Measurements from ENCODE around the gene THAP6. TPM values are rescaled to one million over a fixed set of nuclear protein-coding genes. Genes with fewer than 3 reads are reported as not detected.
A peak's percentile ranks its signal among the peaks of the same experiment; 100 is the strongest.
"Not testable (repeated sequence)": the region's sequence is repeated elsewhere in the genome, so short reads cannot be mapped to it uniquely, and the experiment has no call there.

Gene THAP6
- total RNA-seq, 1 experiment from 2014 or later: 11.7 TPM

DNA sequence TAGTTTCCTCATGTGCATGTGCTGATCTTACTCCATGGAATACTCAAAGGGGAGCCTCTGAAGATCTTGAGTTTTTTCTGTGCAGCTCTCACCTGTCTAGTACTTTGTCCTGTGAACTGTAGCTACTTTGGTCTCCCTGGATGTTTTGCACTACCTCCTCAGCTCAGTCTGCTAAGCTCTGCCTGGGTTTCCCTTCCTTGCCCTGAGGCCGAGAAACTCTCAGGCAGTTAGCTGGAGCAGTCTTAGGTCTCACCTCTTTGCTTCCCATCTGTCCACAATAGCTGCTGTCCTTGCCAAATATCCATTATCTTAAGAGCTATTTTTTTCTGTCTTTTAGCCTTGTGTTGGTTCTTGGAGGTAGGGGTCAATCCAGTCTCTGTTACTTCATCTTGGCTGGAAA is 11.6 kb downstream of the THAP6 start:
- no peak for DNase-seq (ENCODE audit: low spot score)

DNA sequence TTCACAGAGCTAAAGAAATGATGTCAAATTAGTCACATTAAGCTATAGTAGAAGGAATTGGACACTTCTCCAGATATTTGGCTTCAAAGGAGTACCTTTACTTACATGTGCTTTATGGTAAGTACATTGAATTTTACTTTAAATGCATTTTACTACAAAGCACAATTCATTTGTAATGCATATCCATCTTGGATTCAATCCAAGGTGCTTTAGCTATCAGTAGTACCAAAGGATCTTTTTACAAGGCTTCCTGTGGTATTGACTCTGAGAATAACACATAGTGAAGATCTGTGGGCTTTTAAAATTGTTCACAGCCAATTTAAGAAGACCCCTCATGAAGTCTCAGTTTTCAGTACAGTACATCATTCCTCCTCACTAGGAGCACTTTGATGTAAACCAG is 13.2 kb downstream of the THAP6 start:
- DNase-seq (ENCODE audit: low spot score): no peak

DNA sequence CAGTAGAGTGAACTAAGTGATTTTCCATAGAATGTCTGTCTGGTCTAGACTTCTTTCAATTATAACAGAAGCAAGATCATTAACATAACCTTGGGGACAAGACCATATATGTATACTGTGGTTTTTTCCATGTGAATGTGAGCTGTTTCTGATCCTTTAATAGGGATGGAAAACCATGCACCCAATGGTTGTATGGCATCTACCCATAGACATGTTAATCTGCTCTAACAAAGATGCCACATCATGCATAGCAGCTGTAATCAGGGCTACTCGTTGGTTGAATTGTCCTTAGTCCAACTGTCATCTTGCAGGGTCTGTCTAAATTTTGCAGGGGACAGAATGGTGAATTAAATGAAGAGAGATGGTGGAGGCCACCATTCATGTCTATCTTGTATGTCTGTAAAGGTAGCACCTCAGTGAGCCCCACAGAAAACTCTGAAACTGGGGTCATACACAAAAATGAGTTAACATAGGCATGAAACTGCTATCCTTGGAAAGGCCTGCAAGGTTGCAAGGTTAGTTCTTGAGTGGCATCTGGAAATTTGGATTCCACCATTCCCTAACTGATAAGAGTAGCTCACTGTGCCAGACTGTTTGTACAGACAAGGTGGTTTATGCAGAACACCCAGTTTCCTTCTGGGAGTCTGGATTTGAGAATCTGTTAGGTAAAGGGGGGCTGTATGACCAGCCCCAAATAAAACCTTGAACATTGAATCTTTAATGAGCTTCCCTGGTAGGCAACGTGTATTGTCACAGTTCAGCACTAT is 16.5 kb downstream of the THAP6 start:
- no peak for DNase-seq (ENCODE audit: low spot score)

DNA sequence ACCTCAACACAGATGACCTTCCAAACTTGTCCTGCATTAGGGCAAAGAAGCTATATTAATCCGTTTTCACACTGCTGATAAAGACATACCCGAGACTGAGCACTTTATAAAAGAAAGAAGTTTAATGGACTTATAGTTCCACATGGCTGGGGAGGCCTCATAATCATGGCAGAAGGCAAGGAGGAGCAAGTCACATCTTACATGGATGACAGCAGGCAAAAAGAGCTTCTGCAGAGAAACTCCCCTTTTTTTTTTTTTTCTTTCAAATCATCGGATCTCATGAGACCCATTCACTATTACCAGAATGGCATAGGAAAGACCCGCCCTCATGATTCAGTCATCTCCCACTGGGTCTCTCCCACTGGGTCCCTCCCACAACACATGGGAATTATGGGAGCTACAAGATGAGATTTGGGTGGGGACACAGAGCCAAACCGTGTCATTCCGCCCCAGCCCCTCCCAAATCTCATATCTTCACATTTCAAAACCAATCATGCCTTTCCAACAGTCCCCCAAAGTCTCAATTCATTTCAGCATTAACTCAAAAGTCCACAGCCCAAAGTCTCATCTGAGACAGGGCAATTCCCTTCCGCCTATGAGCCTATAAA is 17.4 kb downstream of the THAP6 start:
- DNase-seq (ENCODE audit: low spot score): not testable (repeated sequence)

DNA sequence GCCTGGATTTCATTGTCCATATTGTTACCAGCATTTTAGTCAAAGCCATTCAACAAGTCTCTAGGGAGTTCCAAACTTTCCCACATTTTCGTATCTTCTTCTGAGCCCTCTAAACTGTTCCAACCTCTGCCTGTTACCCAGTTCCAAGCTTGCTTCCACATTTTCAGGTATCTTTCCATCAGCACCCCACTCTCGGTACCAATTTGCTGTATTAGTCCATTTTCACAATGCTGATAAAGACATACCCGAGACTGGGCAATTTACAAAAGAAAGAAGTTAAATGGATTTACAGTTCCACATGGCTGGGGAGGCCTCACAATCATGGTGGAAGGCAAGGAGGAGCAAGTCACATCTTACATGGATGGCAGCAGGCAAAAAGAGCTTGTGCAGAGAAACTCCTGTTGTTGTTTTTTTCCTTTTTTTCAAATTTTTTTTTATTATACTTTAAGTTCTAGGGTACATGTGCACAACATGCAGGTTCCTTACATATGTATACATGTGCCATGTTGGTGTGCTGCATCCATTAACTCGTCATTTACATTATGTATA is 19.1 kb downstream of the THAP6 start:
- not testable (repeated sequence) for DNase-seq (ENCODE audit: low spot score)

DNA sequence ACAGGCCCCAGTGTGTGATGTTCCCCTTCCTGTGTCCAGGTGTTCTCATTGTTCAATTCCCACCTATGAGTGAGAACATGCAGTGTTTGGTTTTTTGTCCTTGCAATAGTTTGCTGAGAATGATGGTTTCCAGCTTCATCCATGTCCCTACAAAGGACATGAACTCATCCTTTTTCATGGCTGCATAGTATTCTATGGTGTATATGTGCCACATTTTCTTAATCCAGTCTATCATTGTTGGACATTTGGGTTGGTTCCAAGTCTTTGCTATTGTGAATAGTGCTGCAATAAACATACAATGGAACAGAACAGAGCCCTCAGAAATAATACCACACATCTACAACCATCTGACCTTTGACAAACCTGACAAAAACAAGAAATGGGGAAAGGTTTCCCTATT is 19.7 kb downstream of the THAP6 start:
- DNase-seq (ENCODE audit: low spot score): not testable (repeated sequence)

DNA sequence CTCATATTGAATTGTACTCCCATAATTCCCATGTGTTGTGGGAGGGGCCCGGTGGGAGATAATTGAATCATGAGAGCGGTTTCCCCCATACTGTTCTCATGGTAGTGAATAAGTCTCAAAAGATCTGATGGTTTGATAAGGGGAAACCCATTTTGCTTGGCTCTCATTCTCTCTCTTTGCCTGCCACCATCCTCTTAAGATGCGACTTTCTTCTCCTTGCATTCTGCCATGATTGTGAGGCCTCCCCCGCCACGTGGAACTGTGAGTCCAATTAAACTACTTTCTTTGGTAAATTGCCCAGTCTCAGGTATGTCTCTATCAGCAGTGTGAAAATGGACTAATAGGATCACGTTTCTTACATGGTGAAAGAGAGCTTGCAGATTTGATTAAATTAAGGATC is 23.0 kb downstream of the THAP6 start:
- DNase-seq (ENCODE audit: low spot score): not testable (repeated sequence)

DNA sequence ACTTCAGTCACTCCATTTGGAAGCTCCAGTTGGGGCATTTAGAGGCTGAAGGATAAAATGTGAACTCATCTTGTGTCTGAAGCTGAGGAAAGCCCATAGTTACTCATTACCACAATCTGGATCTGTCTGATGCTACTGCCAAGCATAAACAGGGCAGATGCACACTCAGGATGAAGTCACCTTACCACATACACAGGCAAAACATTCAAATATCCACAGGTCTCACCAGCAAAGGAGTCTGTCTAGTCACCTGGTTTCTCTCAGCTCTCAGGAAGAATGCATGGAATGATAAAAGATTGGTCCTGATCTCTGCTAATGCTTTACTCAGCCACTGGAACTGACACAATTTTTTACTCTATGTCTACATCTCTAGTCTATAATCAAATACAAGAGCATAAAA is 28.6 kb downstream of the THAP6 start:
- DNase-seq (ENCODE audit: low spot score): peak; percentile 36

DNA sequence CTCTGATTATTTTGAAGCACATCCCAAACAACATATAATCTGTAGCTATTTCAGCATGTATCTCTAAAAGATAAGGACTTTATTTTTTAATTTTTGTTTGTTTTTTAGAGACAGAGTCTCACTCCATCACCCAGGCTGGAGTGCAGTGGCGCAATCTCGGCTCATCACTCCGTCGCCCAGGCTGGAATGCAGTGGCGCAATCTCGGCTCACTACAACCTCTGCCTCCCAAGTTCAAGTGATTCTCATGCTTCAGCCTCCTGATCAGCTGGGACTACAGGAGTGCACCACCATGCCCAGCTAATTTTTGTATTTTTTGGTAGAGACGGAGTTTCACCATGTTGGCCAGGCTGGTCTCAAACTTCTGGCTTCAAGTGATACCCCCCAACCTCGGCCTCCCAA is 29.9 kb downstream of the THAP6 start:
- DNase-seq (ENCODE audit: low spot score): not testable (repeated sequence)

DNA sequence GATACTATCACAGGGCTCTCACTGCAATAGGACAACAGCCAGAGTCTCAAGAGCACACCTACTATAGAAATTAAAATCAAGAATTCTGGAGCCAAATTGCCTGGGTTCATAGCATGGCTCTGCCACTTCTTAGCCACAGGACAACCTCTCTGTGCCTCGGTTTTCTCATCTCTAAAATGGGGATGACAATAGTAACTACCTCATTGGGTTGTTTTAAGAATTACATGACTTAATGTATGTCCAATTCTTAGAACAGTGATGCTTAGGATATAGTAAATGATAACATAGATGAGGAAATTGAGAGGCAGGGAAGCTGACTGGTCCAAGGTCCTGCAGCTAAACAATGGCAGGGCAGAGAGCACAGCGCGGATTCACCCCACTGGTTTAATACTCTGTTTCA is 30.6 kb downstream of the THAP6 start:
- DNase-seq (ENCODE audit: low spot score): no peak

DNA sequence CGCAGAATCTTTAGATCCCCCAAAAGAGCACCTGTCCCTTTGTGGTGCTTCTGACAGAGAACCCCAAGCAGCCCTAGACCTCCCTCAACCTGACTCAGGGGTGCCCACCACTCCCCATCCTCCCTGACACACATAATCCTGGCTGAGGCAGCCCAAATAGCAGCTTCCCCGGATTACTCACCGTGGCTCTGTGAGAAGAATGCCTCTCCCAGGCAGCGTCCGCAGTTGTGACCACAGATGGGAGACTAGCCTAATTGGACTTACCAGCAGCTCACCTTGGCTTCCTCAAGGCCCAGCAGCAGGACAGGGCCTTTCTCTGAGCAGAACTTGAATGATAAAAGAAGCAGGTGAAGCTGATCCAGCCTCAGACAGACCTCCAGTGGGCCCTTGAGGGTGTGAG is 31.3 kb downstream of the THAP6 start:
- peak; percentile 15 for DNase-seq (ENCODE audit: low spot score)

DNA sequence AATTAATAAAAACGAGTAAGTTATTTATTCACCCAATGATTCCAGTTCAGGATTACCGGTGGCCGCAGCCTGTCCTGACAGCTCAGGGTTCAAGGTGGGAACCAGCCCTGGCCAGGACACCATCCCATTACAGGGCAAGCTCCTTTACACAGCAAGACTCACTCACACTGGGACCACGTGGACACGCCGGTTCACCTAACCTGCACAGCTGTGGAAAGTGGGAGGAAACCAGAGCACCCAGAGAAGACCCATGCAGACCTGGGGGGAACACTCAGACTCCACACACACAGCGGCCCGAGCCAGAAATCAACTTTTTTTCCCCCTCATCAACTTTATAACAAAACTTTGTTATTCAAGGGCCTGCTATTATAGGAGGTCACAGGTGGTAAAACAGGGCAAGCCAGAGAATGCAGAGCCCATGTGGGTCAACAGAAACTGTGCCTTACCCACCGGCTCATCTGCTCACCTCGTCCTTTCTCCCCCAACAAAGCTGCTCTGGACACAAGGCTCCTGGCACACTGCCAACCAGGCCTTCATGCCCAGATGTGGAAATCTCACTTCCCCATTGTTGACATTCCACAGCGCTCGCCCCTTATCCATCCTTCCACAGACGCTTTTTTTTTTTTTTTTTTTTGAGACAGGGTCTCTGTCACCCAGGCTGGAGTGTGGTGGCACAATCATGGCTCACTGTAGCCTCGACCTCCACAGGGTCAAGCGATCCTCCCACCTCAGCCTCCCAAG is 33.5 kb downstream of the THAP6 start:
- DNase-seq (ENCODE audit: low spot score): peak; percentile 17

DNA sequence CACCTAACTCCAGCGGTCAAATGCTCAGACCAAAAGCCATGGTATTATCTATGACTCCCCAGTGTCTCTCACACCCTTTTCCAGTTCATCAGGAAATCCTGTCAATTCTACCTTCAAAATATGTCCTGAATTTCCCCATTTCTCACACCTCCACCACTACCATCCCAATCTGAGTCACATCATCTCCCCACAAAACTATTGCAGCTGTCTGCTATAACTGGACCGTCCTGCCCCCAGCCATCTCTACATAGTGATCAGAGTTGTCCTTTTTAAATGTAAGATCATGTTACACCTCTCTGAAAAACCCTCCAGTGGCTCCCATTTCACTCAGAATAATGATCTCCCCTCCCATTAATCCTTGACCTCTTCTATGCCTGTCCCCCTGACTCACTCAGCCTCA is 34.7 kb downstream of the THAP6 start:
- DNase-seq (ENCODE audit: low spot score): no peak

DNA sequence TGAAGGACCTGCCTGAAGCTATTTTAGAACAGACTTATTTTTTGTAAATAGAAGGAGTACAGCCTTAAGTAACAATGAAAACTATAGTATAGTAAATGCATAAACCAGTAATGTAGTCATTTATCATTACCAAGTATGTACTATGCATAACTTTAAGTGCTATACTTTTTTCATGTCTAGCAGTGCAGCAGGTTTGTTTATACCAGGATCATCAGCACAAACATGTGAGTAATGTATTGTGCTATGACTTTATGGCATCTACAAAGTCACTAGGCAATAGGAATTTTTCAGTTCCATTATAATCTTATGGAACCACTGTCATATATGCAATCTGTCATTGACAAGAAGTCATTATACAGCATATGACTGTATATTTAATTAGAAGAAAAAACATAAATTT is 38.2 kb downstream of the THAP6 start:
- no peak for DNase-seq (ENCODE audit: low spot score)

DNA sequence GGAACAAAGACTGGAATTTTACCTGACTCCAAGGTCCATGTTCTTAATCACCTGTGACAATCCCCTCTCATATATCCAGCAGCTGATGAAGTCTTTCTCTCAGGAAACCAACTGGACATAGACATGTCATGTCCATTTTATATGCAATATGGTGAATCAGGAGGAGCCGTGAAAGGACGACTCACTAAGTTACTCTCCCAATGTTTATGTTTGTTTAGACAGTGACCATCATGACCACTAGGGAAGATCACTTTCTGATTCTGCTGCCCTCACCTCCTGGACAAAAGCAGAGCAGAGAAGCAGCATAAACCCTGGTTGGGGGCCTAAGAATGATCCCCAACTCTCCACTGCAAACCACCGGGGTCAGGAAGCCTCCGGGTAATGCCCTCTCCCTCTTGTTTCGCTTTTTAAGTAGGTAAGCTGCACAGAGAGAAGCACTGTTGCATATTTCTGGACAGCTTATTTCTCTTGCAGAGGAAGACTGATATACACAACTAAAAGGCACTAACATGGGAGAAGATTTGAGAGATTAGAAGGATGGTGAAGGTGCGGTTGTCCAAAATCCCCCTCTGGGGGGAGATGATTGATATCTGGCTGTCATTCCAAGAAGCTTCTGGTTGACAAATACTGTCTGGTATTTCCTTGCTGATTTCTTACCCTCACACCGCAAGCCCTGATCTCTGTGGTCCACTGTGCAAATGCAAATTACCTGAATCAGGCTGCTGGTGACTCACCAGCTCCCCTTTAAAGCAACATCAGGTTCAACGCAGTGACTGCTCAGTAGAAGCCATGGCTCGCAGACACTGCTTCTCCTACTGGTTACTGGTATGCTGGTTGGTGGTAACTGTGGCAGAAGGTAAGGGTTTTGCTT is 41.3 kb downstream of the THAP6 start, which contains the start of gene ODAPH:
ODAPH (plus strand) TSS at position 773 of the 871 bp plus-strand sequence; CDS start at position 790, 17 bp downstream.
- peak; percentile 57 for DNase-seq (ENCODE audit: low spot score)

DNA sequence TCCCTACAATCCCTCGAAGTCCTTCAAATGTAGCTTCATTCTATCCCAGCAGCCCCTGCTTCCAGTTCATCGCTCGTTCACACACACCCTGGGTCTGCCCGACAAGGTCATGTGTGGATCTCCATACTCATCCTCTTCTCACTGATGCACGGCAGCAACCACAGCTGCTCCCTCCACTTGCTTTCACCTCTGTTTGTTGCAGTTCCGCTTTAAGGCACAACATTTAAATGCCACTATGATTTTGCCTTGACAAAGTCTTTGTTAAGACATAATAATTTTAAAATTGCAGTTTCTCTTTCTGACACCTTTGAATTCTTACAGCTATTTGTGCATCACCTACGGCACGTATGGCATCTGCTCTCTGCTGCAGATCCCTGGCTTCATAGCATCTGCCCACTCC is 43.4 kb downstream of the THAP6 start:
- DNase-seq (ENCODE audit: low spot score): no peak

DNA sequence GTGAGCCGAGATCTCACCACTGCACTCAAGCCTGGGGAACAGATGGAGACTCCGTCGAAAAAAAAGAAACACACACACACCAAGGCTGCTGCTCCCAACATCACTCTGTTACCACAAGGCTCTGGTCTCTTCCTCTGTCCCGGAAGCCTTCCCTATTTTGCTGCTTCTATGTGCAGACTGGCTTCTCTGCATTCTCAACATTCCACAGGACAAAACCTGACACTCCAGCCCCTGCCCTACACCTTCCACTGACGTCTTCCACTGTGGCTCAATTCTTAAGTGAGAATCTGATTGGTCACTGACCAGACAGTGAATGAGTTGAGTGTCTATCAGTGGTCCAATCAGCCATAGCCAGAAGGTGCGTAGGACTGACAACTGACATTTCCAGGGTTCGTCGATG is 47.5 kb downstream of the THAP6 start:
- DNase-seq (ENCODE audit: low spot score): no peak

DNA sequence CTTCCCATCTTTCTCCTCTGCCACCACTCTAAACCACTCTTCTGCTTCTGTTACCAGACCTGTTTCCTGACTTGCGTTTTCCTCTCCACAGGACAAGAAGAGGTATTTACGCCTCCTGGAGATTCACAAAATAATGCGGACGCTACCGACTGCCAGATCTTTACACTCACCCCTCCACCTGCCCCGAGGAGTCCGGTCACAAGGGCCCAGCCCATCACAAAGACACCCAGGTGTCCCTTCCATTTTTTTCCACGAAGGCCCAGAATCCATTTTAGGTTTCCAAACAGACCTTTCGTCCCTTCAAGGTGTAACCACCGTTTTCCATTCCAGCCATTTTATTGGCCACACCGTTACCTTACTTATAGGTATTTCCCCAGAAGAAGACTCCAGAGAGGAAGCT is 49.8 kb downstream of the THAP6 start:
- DNase-seq (ENCODE audit: low spot score): no peak

DNA sequence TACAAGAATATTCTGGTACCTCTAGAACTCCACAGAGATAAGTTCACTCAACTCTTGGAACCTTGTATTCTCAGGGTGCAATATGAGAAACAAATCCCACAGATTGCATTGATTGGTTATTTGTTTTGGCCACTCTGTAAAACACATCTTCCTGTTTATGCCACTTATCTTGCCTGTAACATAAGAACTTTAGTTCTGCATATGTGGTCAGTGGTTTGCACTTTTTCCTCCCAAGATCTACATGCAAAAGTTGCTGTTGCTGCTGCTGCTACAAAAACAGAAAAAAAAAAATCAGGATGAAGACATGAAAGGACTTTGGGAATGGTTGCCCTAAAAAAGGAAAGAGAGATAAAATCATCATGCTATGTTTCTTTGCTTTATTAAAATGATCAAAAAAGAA is 51.2 kb downstream of the THAP6 start:
- peak; percentile 19 for DNase-seq (ENCODE audit: low spot score)

DNA sequence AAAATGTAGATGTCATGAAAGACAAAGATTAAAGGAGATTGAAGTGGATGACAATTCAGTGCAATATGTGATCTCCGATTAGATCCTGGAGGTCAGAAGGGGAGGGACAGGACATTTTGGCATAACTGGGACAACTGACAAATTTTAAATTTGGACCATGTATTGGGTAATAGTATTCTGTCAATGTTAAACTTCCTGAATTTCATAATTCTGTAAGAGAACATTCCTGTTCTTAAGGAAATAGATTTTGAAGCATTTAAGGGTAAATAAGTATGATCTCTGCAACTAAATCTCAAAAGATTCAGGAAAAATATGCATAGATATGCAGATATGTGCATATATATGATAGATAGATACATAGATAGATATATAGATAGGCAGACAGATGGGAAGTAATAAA is 52.6 kb downstream of the THAP6 start:
- no peak for DNase-seq (ENCODE audit: low spot score)

DNA sequence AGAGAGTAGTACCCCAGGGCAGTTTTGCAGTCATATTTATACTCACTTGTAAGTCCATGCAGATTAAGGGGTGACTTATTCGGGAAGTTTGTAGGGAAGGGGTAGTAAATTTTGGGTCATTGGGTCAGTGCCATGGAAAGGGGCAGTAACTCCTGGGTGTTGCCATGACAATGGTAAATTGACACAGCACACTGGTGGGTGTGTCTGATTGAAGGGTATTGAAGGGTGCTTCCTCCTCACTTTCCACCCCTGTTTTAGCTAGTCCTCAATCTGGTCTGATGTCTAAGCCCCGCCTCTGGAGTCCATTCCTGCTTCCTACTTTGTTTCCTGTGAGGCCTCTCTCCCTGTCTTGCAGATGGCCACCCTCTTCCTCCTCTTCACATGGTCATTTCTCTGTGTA is 53.5 kb downstream of the THAP6 start:
- no peak for DNase-seq (ENCODE audit: low spot score)

All from H4 (cell line).